B cell (primary cell): Measurements from ENCODE around the gene CYP4F22. TPM values are rescaled to one million over a fixed set of nuclear protein-coding genes. Genes with fewer than 3 reads are reported as not detected.

ENCODE experiments used
- ATAC-seq: fragments of 200-7000 bp; cut with Tn5 transposase; one replicate; pipeline ENCODE4 v1.10.0; 2021; ENCODE audit warnings: low read depth, mild to moderate bottlenecking, moderate number of reproducible peaks, moderate library complexity
- CTCF ChIA-PET: fragments of 350-600 bp; sonication (Branson Sonifier 250); formaldehyde crosslinking; loops from one replicate; lab custom pipeline; 2021; ENCODE audit warnings: antibody characterized with exemption, inconsistent platforms; lab: Charles Lee
- POLR2A ChIA-PET: fragments of 350-600 bp; sonication (Branson Sonifier 250); formaldehyde crosslinking; loops from one replicate; lab custom pipeline; 2021; ENCODE audit warnings: antibody characterized with exemption; lab: Charles Lee
- DNase-seq: peaks from one replicate; pipeline ENCODE4 v3.0.0; 2013
- H2AFZ ChIP-seq: 2 replicates; pipeline ENCODE4 v1.6.1; 2012; ENCODE audit warnings: mild to moderate bottlenecking, low read depth, low read length; ENCODE audit not compliant: insufficient read depth, poor library complexity, severe bottlenecking
- H3K27ac ChIP-seq, 2 donors: 1 replicate in 1 of 2; 2 replicates in 1 of 2; pipeline ENCODE4 v1.5.1; 2012 to 2013; ENCODE audit warnings: low read length in 2 of 2, mild to moderate bottlenecking in 2 of 2, moderate library complexity in 1 of 2
- H3K27me3 ChIP-seq, 4 experiments: fragments of 200-600 bp in 1 of 4; sonication (generic) in 1 of 4; replicated peaks in 1 of 4; 1 replicate in 2 of 4; 2 replicates in 2 of 4; pipeline versions ENCODE4 v1.6.1 to v1.7.0; 2013 to 2016; ENCODE audit warnings: low read length in 3 of 4, mild to moderate bottlenecking in 2 of 4, mixed read lengths in 1 of 4, moderate library complexity in 1 of 4; ENCODE audit not compliant: insufficient read depth in 4 of 4, control insufficient read depth in 3 of 4; ENCODE audit errors: control extremely low read depth in 1 of 4
- H3K36me3 ChIP-seq, 2 experiments: replicated peaks in 1 of 2; 1 replicate in 1 of 2; 2 replicates in 1 of 2; pipeline versions ENCODE4 v1.6.1 to v1.7.1; 2013; ENCODE audit warnings: low read length in 1 of 2; ENCODE audit not compliant: insufficient read depth in 2 of 2, control insufficient read depth in 1 of 2; ENCODE audit errors: control extremely low read depth in 1 of 2, extremely low read depth in 1 of 2
- H3K4me1 ChIP-seq, 2 donors: fragments of 200-600 bp in 1 of 2; sonication (generic) in 1 of 2; 1 replicate in 1 of 2; 2 replicates in 1 of 2; pipeline versions ENCODE4 v1.5.1 to v1.6.1; 2013 to 2017; ENCODE audit warnings: low read length in 2 of 2; ENCODE audit not compliant: control insufficient read depth in 2 of 2, insufficient read depth in 2 of 2
- H3K4me2 ChIP-seq: replicated peaks from 2 replicates; pipeline ENCODE3; 2012; ENCODE audit warnings: mild to moderate bottlenecking, low read depth, low read length; ENCODE audit not compliant: poor library complexity, severe bottlenecking
- H3K4me3 ChIP-seq, 5 experiments: fragments of 200-600 bp in 1 of 5; sonication (generic) in 1 of 5; 1 replicate in 3 of 5; 2 replicates in 2 of 5; pipeline versions ENCODE4 v1.5.1 to v1.7.0; 2011 to 2016; ENCODE audit warnings: low read length in 4 of 5, mild to moderate bottlenecking in 4 of 5, low read depth in 2 of 5, control low read depth in 1 of 5, moderate library complexity in 1 of 5; ENCODE audit not compliant: insufficient read depth in 1 of 5; ENCODE audit errors: control extremely low read depth in 1 of 5, extremely low read depth in 1 of 5
- H3K79me2 ChIP-seq: fragments of 200-600 bp; sonication (generic); one replicate; pipeline ENCODE4 v1.6.0; 2016; ENCODE audit warnings: low read length; ENCODE audit not compliant: control insufficient read depth, insufficient read depth
- H3K9ac ChIP-seq: fragments of 200-600 bp; sonication (generic); 2 replicates; pipeline ENCODE4 v1.6.1; 2017; ENCODE audit warnings: mild to moderate bottlenecking, low read length, moderate library complexity
- H3K9me3 ChIP-seq, 3 donors: one replicate each; pipeline versions ENCODE4 v1.6.1 to v1.7.1; 2013; ENCODE audit warnings: low read length in 2 of 3; ENCODE audit not compliant: control insufficient read depth in 2 of 3, insufficient read depth in 1 of 3; ENCODE audit errors: control extremely low read depth in 1 of 3
- H4K20me1 ChIP-seq: 2 replicates; pipeline ENCODE4 v1.6.0; 2012; ENCODE audit warnings: mild to moderate bottlenecking, low read length; ENCODE audit not compliant: insufficient read depth, control insufficient read depth, poor library complexity, severe bottlenecking
- H3K27ac Mint-ChIP-seq: one replicate; pipeline ENCODE4 v1.8.0; 2021; ENCODE audit warnings: mixed read lengths
- H3K27me3 Mint-ChIP-seq: one replicate; pipeline ENCODE4 v1.8.0; 2021; ENCODE audit warnings: mixed read lengths
- H3K4me1 Mint-ChIP-seq: one replicate; pipeline ENCODE4 v1.8.0; 2021; ENCODE audit warnings: mixed read lengths
- H3K4me3 Mint-ChIP-seq: one replicate; pipeline ENCODE4 v1.8.0; 2021; ENCODE audit warnings: mixed read lengths
- H3K9me3 Mint-ChIP-seq: one replicate; pipeline ENCODE4 v1.8.0; 2022; ENCODE audit warnings: mixed read lengths; ENCODE audit not compliant: insufficient read depth
- EZH2 ChIP-seq: IDR thresholded peaks from 2 replicates; pipeline ENCODE4 v1.6.1; 2012; ENCODE audit warnings: borderline replicate concordance, low read depth, mild to moderate bottlenecking, moderate library complexity, low read length; ENCODE audit not compliant: insufficient read depth, poor library complexity, severe bottlenecking
- WGBS: methylation state at CpG from one replicate; pipeline ENCODE4 v1.1.5; 2013; ENCODE audit warnings: missing lambda C conversion rate; ENCODE audit not compliant: insufficient coverage; 5-methylcytosine and 5-hydroxymethylcytosine counted together
- intact Hi-C: fragments of 100-400 bp; cut with micrococcal nuclease; formaldehyde crosslinking; loops from one replicate; pipeline ENCODE4 v1.10.0; 2022
- polyA plus RNA-seq: library from polyadenylated mRNA; depleted of rRNA; stranded (reverse); fragments of >200 nt; gene quantifications from 2 replicates; pipeline ENCODE4 v1.2.3, GENCODE V29; 2012
- total RNA-seq, 2 donors: library from RNA; stranded (reverse); fragments of 120-200 nt in 1 of 2; gene quantifications; 1 replicate in 1 of 2; 2 replicates in 1 of 2; pipeline versions ENCODE4 v1.2.3 to v1.2.4, GENCODE V29; 2013 to 2022
- TF ChIP-seq, protein P1 (sequence below): fragments of 200-600 bp; IDR thresholded peaks from one replicate; pipeline ENCODE4 v1.8.0; 2022; ENCODE audit warnings: antibody characterized with exemption, mild to moderate bottlenecking

CYP4F22 gene
- total and polyA plus RNA-seq, 2 donors (not counting 1 experiment from before 2014, with no cell fraction given): 0.03 TPM; not detected in 1

GRCh38 chr19:15538774-15539173, 30.4 kb downstream of the CYP4F22 start:
- no peak overlapping the region for H3K4me3 Mint-ChIP-seq
- Histone ChIP-seq H3K27ac (no peak overlapping the region), H3K36me3 (no peaks in the 10 kb centered on the region), H3K79me2 (no peaks in the 10 kb centered on the region), H3K4me2 (no peak overlapping the region), H2AFZ (no peak overlapping the region), H3K27me3 (peaks cover 0 to 26% (median 2%) of the 10 kb centered on the region in 4 experiments), H3K9me3 (no peaks in the 10 kb centered on the region), H3K9ac (no peak overlapping the region), H4K20me1 (no peaks in the 10 kb centered on the region), H3K4me1 (no peaks in the 10 kb centered on the region), H3K4me3 (no peak overlapping the region)
- H3K9me3 Mint-ChIP-seq: no peaks in the 10 kb centered on the region
- no peaks in the 10 kb centered on the region for H3K4me1 Mint-ChIP-seq
- intact Hi-C loops: no loop called here
- no peak for ATAC-seq
- H3K27me3 Mint-ChIP-seq: peaks cover 30% of the 10 kb centered on the region
- no peak for DNase-seq
- H3K27ac Mint-ChIP-seq: no peak overlapping the region
- CTCF ChIA-PET: no interaction called here
- no peak for TF ChIP-seq EZH2
- TF ChIP-seq, protein P1, sequence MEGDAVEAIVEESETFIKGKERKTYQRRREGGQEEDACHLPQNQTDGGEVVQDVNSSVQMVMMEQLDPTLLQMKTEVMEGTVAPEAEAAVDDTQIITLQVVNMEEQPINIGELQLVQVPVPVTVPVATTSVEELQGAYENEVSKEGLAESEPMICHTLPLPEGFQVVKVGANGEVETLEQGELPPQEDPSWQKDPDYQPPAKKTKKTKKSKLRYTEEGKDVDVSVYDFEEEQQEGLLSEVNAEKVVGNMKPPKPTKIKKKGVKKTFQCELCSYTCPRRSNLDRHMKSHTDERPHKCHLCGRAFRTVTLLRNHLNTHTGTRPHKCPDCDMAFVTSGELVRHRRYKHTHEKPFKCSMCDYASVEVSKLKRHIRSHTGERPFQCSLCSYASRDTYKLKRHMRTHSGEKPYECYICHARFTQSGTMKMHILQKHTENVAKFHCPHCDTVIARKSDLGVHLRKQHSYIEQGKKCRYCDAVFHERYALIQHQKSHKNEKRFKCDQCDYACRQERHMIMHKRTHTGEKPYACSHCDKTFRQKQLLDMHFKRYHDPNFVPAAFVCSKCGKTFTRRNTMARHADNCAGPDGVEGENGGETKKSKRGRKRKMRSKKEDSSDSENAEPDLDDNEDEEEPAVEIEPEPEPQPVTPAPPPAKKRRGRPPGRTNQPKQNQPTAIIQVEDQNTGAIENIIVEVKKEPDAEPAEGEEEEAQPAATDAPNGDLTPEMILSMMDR: no peak
- POLR2A ChIA-PET: no interaction called here
- no CpG with 5 or more reads among the region's 1 CpG for WGBS

DNA sequence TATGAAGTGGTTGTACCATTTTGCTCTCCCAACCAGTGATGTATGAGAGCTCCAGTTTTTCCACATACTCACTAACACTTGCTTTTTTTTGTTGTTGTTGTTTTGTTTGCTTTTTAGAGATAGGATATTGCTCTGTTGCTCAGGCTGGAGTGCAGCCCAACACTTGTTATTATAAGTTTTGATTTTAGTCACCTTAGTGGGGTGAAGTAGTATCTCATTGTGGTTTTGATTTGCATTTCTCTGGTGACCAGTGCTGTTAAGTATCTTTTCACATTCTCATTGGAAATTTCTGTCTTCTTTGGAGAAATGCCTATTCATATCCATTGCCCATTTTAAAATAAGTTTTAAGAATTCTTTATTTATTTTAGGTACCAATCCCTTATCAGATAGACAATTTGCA, 31.3 kb downstream of the CYP4F22 start:
- no peaks in the 10 kb centered on the region for H3K4me1 Mint-ChIP-seq
- ChIA-PET POLR2A (no interaction called here), CTCF (no interaction called here)
- H3K27ac ChIP-seq: no peak overlapping the region
- no peaks in the 10 kb centered on the region for H3K9me3 ChIP-seq
- peaks cover 0 to 28% (median 2%) of the 10 kb centered on the region in 4 experiments for H3K27me3 ChIP-seq
- H3K4me3 Mint-ChIP-seq: no peak overlapping the region
- no peak overlapping the region for H3K27ac Mint-ChIP-seq
- no peaks in the 10 kb centered on the region for H3K79me2 ChIP-seq
- peaks cover 27% of the 10 kb centered on the region for H3K27me3 Mint-ChIP-seq
- no peak overlapping the region for H3K4me3 ChIP-seq
- no peaks in the 10 kb centered on the region for H3K36me3 ChIP-seq
- ATAC-seq (no peak), DNase-seq (no peak)
- no peaks in the 10 kb centered on the region for H3K4me1 ChIP-seq
- no peak overlapping the region for H2AFZ ChIP-seq
- intact Hi-C loops: no loop called here
- no peaks in the 10 kb centered on the region for H3K9me3 Mint-ChIP-seq
- TF ChIP-seq EZH2: no peak
- TF ChIP-seq, protein P1: no peak
- no peak overlapping the region for H3K9ac ChIP-seq
- H4K20me1 ChIP-seq: no peaks in the 10 kb centered on the region
- no peak overlapping the region for H3K4me2 ChIP-seq
